Mammary epithelial cell (primary cell): ENCODE results near the gene MYL12B.

ENCODE experiments used
- CTCF ChIP-seq, 2 donors: IDR thresholded peaks in 1 of 2; conservative IDR thresholded peaks in 1 of 2; 2 replicates each; pipeline ENCODE4 v1.5.1; 2011 to 2012; ENCODE audit warnings: inconsistent platforms in 2 of 2, low read length in 2 of 2, mild to moderate bottlenecking in 2 of 2, control low read depth in 1 of 2, low read depth in 1 of 2; ENCODE audit not compliant: insufficient read depth in 1 of 2; ENCODE audit errors: extremely low read depth in 1 of 2
- EZH2 ChIP-seq: IDR thresholded peaks from 2 replicates; pipeline ENCODE4 v1.6.1; 2012; ENCODE audit warnings: low read length, inconsistent platforms, borderline replicate concordance

- TF ChIP-seq CTCF (conservative IDR thresholded peaks at IDR 0.05 in 1 of 2, IDR thresholded peaks at IDR 0.05 in 1 of 2; ENCODE audit: extremely low read depth in 1 of 2, insufficient read depth in 1 of 2, low read depth in 1 of 2, low read length in 2 of 2) (no peak), EZH2 (no peak)
These were observed 27.5 kb upstream of the MYL12B start for GRCh38 chr18:3234457-3234856.
